Stimulated activated CD8-positive, alpha-beta memory T cell treated with anti-CD3 and anti-CD28 coated beads, Interleukin-12 subunit alpha, Interleukin-12 subunit beta, amount 100 ng/mL, for 24 hours (primary cell): ENCODE data around the gene SUMF1.
"Not testable (repeated sequence)": the region's sequence is repeated elsewhere in the genome, so short reads cannot be mapped to it uniquely, and the experiment has no call there.

Source experiments
- DNase-seq: peaks from one replicate; pipeline ENCODE4 v3.0.0-alpha.2; 2020; ENCODE audit errors: extremely low read depth

The SUMF1 gene

DNA sequence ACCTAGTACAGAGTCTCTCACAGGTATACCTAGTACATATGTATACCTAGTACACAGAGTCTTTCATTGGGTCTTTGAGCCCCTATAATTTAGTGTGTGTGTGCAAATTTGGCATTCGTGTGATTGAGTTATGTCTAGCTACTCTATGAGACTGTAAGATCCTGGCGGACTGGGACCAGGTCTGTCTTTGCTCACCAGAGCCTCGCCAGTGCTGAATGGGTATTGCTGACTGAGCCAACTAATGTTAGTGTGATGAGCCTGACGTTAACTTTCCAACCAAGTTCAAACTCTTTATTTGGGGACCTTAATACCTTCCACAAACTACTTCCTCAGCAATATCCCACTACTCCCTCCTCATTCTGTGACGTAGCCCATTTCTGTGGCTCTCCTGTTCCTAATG, 128.3 kb downstream of the SUMF1 start:
- no peak for DNase-seq

DNA sequence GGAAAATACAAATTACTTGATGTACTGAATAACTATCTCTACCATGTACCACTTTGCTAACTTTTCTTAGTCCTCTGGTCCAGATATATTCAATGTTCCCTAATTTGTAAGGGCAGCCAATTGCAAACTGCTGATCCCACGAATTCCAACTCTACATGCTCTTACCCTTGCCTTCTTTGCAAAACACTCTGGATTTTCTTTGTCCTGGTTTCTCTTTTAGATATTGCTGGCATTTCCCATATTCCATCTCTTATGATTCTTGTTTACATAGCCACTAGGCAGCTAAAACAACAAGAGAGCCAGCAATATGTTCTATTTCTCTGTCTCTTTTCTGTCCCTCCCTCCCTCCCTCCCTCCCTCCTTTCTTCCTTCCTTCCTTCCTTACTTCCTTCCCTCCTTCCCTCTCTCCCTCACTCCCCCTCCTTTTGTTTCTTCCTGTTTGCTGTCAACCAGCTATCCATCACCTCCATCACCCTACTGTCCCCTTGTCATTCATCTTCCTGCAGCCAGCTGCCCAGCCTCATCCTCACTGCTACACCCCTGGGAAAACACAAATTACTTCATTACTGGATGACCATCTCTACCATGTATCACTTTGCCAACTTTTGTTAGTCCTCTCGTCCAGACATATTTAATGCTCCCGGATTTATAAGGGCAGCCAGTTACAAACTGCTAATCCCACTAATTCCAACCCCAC, 130.1 kb downstream of the SUMF1 start:
- DNase-seq: no peak

DNA sequence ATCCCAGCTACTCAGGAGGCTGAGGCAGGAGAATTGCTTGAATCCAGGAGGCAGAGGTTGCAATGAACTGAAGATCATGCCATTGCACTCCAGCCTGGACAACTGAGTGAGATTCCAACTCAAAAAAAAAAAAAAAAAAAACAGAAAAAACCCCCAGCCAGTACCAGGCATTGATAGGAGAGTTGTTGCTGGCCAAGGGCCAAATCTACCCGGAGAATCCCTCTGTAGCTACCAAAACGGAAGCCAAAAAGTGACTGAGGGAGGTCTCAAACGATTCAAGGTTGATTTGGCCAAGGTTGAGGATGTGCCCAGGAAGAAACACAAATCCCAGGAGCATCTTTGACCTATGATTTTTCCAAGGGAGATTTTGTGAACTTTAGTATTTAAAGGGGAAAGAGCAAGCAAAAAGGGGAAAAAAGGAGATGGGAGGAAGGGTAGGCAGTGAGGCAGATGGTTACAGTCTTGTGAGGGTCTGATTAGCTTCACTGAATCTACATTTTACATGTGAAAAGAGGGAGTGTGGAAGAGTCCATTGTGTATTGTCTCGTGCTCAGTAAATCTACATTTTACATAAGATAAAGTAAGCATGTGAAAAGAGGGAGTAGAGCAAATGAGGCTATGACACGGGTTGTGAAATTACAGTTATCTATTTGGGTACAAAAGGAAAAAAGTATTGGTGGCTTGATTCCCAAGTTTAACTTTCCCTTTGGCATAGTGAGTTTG, 131.1 kb downstream of the SUMF1 start:
- DNase-seq: no peak

DNA sequence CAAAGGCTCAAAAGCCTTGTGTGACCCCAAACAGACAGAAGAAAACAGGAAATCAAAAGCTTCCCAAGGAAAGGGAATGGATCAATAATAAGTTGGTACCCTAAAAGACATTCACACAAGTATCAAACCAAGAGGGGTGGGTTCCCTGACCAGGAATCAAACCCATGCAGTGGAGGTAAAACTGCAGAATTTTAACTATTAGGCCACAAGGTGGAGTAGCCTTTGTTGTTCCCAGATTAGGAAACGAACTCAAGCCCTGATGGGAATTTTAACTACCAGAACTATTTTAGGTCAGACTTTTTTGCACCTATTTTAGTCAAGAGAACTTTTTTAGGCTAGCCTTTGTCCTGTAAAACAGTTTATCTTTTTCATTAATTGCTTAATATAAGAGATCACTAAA, 132.5 kb downstream of the SUMF1 start:
- DNase-seq: no peak

DNA sequence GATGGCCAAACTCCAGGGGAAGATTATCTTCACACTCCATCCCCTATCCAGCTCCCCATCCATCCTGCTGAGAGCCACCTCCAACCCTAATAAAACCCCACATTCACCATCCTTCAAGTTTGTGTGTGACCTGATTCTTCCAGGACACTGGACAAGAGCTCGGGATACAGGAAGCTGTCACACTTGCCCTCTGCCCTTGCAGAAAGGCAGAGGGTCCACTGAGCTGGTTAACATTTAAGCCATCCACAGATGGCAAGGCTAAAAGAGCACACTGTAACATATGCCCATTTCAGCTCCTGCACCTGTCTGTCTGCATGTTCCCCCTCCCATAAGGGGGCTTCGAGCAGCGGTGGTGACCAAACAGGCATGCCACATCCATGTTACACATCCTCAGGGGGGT, 134.1 kb downstream of the SUMF1 start:
- DNase-seq: no peak

DNA sequence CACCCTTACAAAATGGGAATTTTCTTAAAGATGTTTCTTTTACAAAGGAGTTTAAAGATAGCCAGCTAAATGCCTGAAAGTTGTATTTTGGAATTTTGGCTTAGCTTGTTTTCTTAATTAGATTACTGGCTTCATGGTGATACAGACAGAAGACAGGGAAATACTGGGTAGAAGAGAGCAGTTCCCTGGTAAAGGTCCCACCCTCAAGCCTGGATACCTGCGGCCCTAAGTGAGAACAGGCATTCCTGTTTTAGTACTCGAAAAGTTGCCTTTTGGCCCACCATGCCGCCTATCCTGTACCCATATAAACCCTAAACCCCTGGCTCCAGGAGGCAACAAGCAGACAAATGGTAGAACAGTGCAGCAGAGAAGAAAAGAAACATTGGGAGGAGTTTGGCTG, 134.5 kb downstream of the SUMF1 start:
- no peak for DNase-seq

DNA sequence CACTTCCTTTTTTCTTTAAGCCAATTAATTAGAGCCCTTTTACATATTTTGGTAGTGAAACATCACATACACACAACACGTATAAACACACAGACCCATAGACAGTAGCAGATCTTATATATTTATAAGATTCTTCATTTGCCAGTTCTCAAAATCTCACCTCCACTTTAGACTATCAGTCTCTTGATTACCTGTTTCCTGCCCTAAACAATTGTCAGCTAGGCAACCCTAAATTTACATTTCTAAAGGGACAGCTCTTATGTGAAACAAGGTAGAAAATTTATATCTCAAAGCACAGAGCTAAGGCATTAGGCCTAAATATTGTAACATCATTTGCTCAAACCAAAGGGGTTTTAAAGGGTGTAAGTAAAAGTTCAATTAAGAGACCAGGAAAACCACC, 135.0 kb downstream of the SUMF1 start:
- no peak for DNase-seq

DNA sequence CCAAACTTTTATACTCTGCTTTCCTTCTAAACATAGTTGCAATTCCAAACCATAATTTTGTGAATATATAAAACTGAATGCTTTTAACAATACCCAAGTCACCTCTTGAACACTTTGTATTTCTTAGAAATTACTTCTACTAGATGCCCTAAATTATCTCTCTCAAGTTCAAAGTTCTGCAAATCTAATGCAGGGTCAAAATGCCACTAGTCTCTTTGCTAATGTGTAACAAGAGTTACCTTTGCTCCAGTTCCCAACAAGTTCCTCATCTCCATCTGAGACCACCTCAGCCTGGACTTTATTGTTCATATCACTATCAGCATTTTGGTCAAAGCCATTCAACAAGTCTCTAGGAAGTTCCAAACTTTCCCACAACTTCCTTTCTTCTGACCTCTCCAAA, 137.3 kb downstream of the SUMF1 start:
- DNase-seq: not testable (repeated sequence)

DNA sequence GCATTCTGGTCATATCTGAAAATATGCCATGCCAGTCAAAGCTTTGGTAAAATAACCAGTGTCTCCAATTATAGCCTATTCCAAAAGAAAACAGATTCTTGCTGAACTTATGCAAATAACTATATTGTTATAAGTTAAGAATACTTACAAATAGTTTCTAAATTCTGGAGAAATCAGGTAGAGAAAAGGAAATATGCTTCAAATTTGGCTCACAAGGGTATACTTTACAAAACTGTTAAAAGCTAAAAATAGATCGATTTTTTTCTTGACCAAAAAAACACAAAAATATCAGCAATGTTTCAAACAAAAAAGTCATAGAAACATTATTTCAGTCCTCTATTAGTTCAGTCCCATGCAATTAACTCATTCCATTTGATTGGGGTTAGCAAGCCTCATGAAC, 140.2 kb downstream of the SUMF1 start:
- no peak for DNase-seq

DNA sequence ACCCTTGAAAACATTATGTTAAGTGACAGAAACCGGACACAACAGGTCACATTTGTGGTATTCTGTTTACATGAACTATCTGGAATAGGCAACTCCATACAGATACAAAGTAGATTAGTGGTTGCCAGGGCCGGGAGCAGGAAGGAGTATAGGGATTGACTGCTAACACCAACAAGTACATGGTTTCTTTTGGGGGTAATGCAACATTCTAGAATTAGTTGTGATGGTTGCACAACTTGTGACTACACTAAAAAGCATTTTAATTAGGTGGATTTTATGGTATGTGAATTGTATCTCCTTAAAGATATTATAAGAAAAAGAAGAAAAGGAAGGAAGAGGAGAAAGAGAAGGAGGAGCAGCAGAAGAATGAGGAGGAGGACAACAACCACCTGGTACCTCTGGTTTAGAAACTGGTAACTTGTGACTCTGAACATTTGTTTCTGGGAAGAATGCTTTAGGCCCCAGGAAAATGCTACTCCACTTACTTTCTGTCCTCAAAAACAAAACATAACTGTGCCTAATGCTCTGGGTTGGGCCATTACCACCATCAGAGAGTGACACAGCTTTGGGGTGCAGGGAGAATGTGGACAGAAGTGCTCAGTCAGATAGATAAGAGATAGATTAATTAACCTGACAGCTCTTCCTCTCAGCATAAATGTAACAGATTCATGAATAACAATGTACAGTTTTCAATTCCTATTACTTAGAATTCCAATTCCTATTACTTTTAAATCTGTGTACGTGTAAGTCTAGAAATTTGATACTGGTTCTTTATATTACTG, 143.6 kb downstream of the SUMF1 start:
- no peak for DNase-seq

DNA sequence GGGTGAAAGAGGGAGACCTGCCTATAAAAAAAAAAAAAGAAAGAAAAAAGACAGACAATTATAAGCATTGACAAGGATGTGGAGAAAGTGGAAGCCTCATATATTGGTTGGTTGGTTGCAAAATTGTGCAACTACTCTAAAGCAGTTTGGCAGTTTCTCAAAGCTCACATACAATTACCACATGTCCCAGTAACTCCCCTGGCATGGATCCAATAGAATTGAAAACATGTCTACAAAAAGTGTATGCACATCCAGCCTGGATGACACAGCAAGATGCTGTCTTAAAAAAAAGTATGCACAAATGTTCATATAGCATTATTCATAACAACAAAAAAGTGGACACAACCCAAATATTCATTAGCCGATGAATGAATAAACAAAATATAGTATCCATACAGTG, 144.4 kb downstream of the SUMF1 start:
- no peak for DNase-seq

DNA sequence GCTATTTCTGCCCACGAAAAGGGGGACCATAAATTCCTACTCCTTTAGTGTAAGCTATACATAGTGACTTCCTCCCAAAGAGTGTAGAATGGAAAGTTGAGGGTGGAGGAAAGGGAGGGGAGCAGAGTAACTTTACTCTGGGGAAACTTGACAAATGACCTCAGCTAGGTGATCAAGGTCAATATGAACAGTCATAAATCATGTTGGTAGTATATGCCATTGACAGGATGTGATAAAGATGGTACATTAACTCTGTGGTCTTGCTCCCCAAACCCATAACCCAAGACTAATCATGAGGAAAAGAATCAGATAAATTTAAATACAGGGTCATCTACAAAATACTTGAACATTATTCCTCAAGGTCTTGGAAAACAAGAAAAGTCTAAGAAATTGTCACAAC, 145.3 kb downstream of the SUMF1 start:
- DNase-seq: no peak

DNA sequence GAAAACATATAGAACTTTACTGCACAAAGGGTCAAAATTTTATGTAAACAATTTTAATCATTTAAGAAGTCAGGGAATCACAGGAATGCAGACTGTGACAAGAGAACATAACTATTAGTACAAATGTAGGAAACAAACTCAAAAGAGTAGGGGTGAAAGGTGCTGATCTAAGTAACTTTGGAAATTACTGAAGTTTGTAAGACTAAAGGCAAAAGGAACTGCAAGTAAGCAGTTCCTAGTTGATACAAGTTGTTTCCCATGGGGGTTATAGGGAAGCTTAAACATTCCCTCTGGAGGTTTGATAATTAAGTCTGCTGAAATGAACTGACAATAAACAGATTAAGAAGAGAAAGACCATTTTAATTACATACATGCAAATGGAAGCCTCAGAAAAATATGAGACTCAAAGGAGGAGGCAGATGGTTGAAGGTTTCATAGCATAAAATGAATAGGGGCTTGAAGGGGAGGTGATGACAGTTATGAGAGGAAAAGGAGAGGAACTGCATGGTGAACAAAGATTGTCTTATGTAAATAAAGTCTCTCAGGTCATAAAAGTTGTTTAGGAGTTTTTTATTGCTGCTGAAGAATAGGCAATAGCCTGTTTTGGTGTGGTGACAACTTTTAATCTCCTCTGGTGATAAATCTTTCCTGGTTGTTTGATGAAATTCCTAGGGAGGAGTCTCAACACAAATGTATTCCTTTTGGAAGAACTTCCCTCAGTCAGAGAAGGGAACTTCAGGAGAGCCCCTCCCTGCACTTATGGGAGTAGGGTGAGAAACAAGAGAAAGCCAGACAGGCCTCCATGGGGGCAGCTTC, 146.8 kb downstream of the SUMF1 start:
- DNase-seq: no peak

DNA sequence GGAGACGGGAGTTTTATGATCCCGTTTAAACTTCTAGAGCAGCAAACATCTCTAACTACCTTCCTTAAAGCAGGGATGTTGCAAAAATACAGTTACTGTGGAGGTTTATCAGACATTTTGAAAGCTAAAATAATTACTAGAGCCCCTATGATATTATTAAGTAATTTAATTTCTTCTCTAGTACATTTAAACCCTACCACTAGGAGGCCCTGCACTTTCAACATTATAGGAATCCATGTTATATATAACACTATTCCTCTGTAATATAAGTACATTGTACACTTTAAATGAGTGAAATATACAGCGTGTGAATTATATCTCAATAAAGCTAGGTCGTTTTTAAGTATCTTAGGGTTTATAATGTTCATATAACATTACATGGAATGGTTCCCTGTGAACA, 152.4 kb downstream of the SUMF1 start:
- DNase-seq: no peak

DNA sequence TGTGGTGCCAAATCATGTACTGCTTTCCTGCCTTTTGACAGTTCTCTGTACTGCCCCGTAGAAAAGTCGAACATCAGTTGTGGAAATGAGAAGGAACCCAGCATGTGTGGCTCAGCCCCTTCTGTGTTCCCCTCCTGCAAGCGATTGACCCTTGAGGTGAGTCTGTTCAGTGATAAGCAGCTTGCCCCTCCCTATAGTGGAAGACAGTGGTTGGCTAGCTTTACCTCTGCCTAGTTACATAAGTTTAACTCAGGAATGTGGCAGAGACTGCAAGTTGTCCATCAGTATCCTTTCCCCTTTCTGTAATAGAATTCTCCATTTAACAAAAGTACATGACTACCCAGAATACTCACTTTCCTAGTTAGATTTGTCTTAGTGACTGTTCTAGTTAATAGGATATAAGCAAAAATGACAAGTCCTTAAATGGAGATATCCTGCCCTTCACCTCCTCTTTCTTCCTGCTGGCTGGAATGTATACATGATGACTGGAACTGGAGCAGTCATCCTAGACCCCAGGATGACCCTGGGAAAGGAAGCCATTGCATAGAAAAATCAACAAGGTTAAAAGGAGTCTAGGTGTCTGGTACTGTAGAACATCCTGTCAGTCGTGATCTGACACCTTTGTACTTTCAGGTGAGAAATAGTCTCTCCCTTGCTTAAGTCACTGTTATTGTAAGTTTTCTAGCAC, 153.3 kb downstream of the SUMF1 start:
- DNase-seq: no peak

DNA sequence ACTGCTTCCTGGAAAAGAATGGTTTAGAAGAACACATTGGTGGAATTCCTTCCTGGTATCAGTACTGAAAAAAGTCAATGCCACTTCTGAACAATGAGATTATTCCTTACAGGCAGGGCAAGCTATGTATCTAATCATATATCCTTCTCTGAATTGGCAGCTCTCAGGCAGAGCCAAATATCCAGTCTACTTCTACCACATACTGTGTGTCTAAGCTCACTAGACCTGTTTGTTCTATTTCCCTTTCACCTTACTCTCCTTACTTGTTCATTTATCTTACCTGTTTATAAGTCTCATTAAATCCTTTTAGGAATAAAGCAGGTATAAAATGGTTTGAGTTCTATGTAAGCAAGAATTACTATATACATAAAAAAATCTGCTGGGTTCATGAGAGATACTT, 155.6 kb downstream of the SUMF1 start:
- DNase-seq: no peak
